ENCODE measurements around the gene VEGFC.

GRCh38 chr4:176806778-176807375, 14.2 kb upstream of the VEGFC start:
- TF ChIP-seq CTCF (IDR thresholded peaks at IDR 0.05) (no peak), POLR2A (IDR thresholded peaks at IDR 0.05) (no peak)
